ENCODE results near the gene MAP7. TPM values are rescaled to one million over a fixed set of nuclear protein-coding genes. Genes with fewer than 3 reads are reported as not detected.
"Not testable (repeated sequence)": the region's sequence is repeated elsewhere in the genome, so short reads cannot be mapped to it uniquely, and the experiment has no call there.

Gene MAP7
- total RNA-seq, 1 donor: 30.4 TPM

- no peak for DNase-seq (ENCODE audit: low read depth in 2 of 3, low spot score in 2 of 3)
These were observed 39.9 kb downstream of the MAP7 start for GRCh38 chr6:136510299-136510698.

GRCh38 chr6:136508725-136509392 is 41.4 kb downstream of the MAP7 start:
- DNase-seq (ENCODE audit: low read depth in 2 of 3, low spot score in 2 of 3): peak in 1 of 3 donors; percentile 65

DNA sequence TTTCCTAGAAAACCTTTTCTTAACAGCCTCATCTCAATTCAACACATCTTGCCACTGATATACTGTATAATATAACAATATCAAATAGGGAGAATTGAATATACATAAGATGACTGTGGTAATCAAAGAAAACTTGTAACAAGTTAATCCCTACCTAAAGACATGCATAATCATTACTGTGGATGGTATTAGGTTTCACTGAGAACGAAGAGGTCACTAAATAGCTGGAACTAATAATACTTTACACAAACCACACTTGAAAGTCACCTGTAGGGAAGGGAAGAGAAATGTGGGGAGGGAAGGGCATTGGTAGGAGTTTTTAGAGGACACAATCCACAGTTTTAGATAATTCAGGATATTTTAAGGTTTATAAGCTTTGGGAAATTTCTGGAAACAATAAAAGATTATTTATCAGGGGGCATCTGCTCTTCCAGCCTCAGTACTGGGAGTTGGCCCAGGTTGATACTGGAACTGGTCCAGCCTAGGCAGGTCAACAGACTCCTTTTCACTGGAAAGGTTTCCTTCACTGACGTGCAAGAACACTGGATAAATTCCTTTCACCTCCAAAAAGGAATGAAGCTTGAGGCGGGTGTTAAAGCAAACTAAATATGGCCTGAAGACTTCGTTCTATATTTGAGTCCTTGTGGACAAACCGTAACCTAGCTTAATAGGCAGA is 44.0 kb downstream of the MAP7 start:
- DNase-seq (ENCODE audit: low read depth in 2 of 3, low spot score in 2 of 3): no peak

DNA sequence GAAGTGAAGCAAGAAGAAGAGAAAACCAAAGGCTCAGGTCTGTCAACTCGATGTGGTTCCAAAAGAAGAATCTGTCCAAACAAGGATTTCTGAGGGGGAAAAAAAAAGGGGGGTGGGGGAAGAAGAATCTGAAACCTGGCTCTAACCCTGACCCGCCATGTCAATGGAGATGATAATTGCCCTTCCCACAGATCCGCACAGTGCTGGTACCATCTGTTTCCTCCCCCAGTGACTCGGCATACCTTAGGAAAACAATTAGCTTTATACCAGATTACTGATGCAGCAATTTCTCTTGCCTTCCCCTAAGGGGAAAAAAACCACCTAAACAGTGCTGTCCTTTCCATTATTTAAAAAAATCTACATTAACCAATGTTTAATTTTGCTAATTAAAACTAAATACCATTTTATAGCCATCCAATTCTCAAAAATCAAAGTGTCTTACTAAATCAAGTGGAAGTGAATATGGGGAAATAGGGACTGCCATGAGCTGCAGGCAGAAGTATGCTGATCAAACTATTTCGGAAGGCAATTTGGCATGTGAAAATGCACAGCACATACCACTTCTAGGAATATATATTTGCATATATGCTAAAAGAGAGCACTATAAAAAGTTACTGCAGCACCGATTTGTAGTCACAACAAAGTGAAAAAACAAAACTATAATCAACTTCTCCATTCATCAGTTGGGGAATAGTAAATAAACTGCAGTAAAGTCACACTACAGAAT is 46.8 kb downstream of the MAP7 start:
- DNase-seq (ENCODE audit: low read depth in 2 of 3, low spot score in 2 of 3): peak in 2 of 3 donors; percentile 24 to 59

DNA sequence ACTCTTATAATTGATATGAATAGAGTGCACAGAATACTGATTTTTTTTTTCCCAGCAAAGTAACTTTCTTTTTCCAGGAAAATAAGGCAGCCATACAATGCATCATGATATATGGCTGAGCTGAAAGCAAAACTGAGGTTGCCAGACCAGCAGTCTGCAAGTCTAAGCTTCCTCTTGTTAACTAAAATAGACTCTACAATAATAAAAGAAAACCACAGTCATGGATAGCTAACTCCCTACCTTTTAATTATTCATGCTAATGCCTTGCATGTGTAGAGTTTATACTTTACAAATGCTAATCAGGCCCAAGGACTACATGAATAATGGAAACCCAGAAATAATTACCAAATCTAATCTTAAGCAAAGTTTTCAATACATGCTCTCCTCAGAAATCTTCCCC is 47.4 kb downstream of the MAP7 start:
- peak in 1 of 3 donors; percentile 22 for DNase-seq (ENCODE audit: low read depth in 2 of 3, low spot score in 2 of 3)

- DNase-seq (ENCODE audit: low read depth in 2 of 3, low spot score in 2 of 3): peak in 1 of 3 donors; percentile 26
These were observed 48.7 kb downstream of the MAP7 start for GRCh38 chr6:136501514-136501913.

DNA sequence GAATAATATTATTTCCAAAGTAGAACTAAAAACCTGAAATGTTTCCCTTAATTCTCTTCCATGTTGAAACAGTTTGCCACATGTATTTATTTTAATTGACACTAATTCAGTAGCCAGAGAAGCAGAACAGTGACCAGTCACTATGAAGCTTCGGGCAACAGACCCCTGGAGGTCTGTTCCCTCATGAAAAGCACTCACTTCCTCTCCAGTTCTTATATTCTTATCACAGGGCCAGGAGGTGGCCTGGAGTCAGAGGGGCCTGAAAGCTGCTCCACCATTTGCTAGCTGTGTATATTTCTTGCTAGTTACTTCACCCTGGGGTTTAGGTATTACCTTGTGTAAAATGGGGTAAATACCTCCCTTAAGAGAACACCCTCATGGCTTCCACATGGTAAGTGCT is 49.1 kb downstream of the MAP7 start:
- DNase-seq (ENCODE audit: low read depth in 2 of 3, low spot score in 2 of 3): peak in 2 of 3 donors; percentile 21 to 28

GRCh38 chr6:136500414-136500813 is 49.8 kb downstream of the MAP7 start:
- no peak for DNase-seq (ENCODE audit: low read depth in 2 of 3, low spot score in 2 of 3)

GRCh38 chr6:136499370-136499769 is 50.9 kb downstream of the MAP7 start:
- DNase-seq (ENCODE audit: low read depth in 2 of 3, low spot score in 2 of 3): peak in 1 of 3 donors; percentile 45

DNA sequence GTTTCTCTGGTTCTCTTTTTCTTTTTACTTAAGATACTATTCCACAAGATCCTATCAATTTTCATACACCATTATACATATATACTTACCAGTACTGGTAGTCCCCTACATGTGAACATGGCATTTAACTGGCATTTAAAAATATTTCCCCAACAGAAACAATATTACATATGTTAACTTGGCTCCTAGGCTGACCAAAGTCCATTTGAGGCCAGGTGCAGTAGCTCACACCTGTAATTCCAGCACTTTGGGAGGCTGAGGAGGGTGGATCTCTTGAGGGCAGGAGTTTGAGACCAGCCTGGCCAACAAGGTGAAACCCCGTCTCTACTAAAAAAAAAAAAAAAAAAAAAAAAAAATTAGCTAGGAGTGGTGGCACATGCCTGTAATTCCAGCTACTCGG is 53.8 kb downstream of the MAP7 start:
- not testable (repeated sequence) for DNase-seq (ENCODE audit: low read depth in 2 of 3, low spot score in 2 of 3)

GRCh38 chr6:136494710-136495109 is 55.5 kb downstream of the MAP7 start:
- DNase-seq (ENCODE audit: low read depth in 2 of 3, low spot score in 2 of 3): no peak

DNA sequence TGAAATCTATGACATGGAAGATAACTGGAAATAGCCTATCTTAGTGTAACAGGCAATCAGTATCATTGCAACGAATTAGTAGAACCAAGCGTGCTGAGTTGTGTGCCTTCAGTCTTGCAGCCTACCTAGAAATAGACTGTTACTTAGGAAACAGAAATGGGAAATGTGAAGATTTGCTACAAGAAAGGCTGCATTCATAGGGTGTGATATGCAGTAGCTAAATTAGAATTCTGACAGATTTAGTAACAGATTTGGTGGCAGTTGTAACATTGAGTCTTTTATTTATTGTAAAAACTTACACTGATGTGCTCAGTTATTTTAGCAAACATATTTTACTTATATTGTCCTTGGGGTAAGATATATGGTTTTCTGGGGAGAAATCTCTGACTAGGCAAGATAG is 56.2 kb downstream of the MAP7 start:
- DNase-seq (ENCODE audit: low read depth in 2 of 3, low spot score in 2 of 3): no peak

DNA sequence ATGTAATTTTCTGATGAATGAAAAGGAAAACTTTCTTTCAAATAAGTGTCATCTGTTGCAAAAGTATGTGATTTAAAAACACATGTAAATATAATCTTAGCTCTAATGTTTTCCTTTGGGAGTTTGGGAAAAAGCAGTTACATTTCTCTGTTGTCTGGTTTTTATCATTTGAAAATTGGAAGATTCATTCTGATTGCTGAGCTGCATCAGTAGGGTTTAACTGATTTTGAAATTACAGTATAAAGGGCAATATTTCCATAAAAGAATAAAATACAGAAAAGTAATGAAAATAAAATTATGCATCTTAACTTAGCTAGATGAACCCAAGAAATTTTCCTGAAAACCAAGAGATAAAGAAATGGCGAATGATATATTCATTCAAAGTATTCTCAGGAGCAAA is 57.8 kb downstream of the MAP7 start:
- no peak for DNase-seq (ENCODE audit: low read depth in 2 of 3, low spot score in 2 of 3)

DNA sequence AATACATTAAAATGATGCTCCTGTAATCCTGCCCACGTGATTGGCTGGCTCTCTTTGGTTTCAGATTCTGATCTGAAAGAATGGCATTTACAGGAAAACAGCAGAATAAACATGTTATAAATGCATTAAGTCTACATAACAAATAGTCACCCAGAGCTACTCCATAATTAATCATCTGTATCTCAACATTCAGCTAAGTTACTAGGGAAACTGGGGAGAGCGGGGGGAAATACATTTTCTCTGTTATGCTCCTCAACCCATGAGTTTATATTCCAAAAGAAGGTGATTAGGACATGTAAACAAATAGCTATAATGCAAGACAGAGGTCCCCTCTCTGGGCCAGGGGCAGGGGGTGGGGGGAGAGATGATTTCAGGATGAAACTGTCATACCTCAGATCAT is 58.5 kb downstream of the MAP7 start:
- DNase-seq (ENCODE audit: low read depth in 2 of 3, low spot score in 2 of 3): no peak

DNA sequence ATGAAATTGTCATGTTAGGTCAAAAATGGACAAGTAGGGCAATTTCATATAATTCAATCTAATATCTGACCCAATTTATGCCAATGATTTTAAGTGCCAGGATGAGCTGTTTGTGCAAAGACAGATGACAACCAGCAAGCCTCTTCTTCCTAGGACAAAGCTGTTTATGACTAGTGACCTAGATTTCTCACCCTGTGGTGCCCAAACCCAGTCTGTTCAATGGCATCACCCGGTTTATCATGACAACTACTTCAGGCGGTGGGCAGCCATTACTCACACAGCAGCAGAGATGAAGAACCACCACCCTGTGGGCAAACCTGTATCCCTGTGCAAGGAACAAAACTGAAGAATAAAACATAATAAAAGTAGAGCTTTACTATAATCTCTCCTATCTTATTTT is 59.0 kb downstream of the MAP7 start:
- DNase-seq (ENCODE audit: low read depth in 2 of 3, low spot score in 2 of 3): no peak

DNA sequence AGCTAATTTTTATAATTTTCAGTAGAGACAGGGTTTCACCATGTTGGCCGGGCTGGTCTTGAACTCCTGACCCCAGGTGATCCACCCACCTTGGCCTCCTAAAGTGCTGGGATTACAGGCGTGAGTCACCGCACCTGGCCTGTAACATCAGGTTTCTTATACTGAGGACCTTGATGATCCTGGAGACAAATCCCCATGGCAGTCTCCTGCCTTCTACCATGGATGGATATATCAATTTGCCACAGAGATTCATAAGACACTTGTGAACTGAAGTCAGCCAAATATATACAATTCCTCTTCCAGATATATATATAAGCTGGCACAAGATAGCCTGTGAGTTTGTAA is 60.6 kb downstream of the MAP7 start:
- DNase-seq (ENCODE audit: low read depth in 2 of 3, low spot score in 2 of 3): not testable (repeated sequence)

DNA sequence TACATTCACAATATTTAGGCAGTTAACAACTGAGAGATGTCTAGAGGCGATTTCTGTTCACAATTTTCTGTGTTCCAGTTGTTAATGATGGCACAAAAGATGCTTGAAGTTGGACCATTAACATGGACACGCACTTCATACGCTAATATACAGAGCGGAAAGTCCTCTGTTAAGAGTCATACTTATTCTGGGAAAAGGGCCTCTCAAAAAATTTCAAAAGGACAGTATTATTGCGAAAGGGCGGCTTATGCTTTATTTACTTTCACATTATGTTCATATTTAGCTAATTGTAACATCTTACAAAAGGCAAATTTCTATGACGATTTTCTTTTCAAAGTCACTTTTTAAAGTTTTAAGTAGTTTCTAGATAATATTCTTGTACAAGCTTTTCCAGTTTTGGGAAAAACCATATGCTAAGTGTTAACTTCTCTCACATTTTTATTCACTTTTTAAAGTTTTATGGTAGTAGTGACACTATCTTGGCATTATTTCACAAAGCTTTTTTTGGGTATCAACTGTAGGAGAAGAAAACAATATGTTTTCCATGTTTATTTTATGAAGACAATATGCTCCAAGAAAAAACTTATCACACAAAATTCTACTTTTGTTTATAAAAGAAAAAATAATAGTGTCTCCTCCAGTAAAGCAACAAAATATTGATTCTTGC is 62.3 kb downstream of the MAP7 start:
- no peak for DNase-seq (ENCODE audit: low read depth in 2 of 3, low spot score in 2 of 3)

- no peak for DNase-seq (ENCODE audit: low read depth in 2 of 3, low spot score in 2 of 3)
These were observed 63.9 kb downstream of the MAP7 start for GRCh38 chr6:136486357-136486756.

DNA sequence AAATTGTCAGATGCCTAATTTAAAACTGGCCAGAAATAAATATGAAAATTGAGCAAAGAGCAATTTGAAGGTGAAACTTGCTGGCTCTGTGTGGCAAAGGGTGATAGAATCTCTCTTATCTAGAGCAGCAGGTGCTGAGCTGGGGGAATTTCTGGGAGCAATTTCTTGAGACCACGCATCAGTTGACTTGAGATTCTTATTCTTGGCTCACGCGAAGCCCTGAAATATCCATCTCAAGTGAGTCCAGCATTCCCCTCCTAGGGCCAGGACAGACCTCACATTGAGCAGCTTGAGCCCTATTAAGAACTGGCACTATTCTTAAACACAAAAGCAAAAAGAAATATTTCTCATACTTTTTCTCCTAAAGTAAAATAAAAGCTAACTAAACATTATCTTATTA is 66.3 kb downstream of the MAP7 start:
- DNase-seq (ENCODE audit: low read depth in 2 of 3, low spot score in 2 of 3): no peak

DNA sequence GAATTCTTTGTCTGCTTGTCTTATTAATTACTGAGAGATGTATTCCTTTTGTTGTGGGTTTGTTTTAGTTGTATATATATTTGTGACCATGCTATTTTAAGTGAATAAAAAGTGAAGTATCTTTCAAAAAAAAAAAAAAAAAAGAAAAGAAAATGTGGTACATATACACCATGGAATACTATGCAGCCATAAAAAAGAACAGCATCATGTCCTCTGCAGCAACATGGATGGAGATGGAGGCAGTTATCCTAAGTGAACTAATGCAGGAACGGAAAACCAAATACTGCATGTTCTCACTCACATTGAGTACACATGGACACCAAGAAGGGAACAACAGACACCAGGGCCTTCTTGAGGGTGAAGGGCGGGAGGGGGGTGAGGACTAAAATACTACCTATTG is 67.2 kb downstream of the MAP7 start:
- DNase-seq (ENCODE audit: low read depth in 2 of 3, low spot score in 2 of 3): not testable (repeated sequence)

GRCh38 chr6:136477548-136477947 is 72.7 kb downstream of the MAP7 start:
- no peak for DNase-seq (ENCODE audit: low read depth in 2 of 3, low spot score in 2 of 3)
